HepG2 (cell line): ENCODE data around the gene THBS1.

ENCODE experiments used
- HDAC1 ChIP-seq: sonication (generic); formaldehyde crosslinking; IDR thresholded peaks from 2 replicates; pipeline ENCODE4 v1.5.1; 2020; ENCODE audit warnings: mild to moderate bottlenecking, missing genetic modification reagents
- POLR2A ChIP-seq, 2 experiments: IDR thresholded peaks; 2 replicates each; pipeline ENCODE4 v1.6.1; 2011; ENCODE audit warnings: low read depth in 2 of 2, low read length in 2 of 2, mild to moderate bottlenecking in 1 of 2, moderate library complexity in 1 of 2; ENCODE audit not compliant: insufficient read depth in 1 of 2
- TF ChIP-seq, protein P1 (sequence below): sonication (generic); formaldehyde crosslinking; IDR thresholded peaks from 2 replicates; pipeline ENCODE4 v1.5.0; 2020; ENCODE audit warnings: mild to moderate bottlenecking, missing genetic modification reagents, moderate library complexity
- TF ChIP-seq, protein P2 (sequence below): sonication (generic); formaldehyde crosslinking; IDR thresholded peaks from 2 replicates; pipeline ENCODE4 v1.5.1; 2020; ENCODE audit warnings: missing genetic modification reagents, mild to moderate bottlenecking, borderline replicate concordance

DNA sequence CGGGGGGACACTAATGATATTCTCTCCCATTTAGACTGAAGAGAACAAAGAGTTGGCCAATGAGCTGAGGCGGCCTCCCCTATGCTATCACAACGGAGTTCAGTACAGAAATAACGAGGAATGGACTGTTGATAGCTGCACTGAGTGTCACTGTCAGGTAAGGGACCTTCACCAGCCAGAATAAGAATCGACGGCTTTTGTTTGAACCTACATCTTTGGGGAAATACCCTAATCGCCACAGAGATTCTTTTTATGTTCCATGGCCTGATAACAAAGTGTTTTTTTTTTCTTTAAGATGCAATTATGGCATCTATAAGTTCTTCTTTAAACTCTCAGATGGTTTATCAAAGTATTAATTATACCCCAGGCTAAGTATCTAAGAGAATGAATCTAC is 3.4 kb downstream of the THBS1 start:
- TF ChIP-seq, protein P1, sequence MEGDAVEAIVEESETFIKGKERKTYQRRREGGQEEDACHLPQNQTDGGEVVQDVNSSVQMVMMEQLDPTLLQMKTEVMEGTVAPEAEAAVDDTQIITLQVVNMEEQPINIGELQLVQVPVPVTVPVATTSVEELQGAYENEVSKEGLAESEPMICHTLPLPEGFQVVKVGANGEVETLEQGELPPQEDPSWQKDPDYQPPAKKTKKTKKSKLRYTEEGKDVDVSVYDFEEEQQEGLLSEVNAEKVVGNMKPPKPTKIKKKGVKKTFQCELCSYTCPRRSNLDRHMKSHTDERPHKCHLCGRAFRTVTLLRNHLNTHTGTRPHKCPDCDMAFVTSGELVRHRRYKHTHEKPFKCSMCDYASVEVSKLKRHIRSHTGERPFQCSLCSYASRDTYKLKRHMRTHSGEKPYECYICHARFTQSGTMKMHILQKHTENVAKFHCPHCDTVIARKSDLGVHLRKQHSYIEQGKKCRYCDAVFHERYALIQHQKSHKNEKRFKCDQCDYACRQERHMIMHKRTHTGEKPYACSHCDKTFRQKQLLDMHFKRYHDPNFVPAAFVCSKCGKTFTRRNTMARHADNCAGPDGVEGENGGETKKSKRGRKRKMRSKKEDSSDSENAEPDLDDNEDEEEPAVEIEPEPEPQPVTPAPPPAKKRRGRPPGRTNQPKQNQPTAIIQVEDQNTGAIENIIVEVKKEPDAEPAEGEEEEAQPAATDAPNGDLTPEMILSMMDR (CRISPR knock-in tag) = no peak
- no peak for TF ChIP-seq HDAC1 (CRISPR knock-in tag)
- TF ChIP-seq, protein P2, sequence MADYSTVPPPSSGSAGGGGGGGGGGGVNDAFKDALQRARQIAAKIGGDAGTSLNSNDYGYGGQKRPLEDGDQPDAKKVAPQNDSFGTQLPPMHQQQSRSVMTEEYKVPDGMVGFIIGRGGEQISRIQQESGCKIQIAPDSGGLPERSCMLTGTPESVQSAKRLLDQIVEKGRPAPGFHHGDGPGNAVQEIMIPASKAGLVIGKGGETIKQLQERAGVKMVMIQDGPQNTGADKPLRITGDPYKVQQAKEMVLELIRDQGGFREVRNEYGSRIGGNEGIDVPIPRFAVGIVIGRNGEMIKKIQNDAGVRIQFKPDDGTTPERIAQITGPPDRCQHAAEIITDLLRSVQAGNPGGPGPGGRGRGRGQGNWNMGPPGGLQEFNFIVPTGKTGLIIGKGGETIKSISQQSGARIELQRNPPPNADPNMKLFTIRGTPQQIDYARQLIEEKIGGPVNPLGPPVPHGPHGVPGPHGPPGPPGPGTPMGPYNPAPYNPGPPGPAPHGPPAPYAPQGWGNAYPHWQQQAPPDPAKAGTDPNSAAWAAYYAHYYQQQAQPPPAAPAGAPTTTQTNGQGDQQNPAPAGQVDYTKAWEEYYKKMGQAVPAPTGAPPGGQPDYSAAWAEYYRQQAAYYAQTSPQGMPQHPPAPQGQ (CRISPR knock-in tag) = no peak
- TF ChIP-seq POLR2A (IDR thresholded peaks at IDR 0.05; ENCODE audit: insufficient read depth in 1 of 2, low read depth in 2 of 2, low read length in 2 of 2) = no peak
